GM12878 (cell line): ENCODE results near the gene LTB. TPM values are rescaled to one million over a fixed set of nuclear protein-coding genes. Genes with fewer than 3 reads are reported as not detected.
A peak's percentile ranks its signal among the peaks of the same experiment; 100 is the strongest.

Experiments used
- CBFB ChIP-seq: IDR thresholded peaks from 2 replicates; pipeline ENCODE4 v1.6.1; 2016; ENCODE audit warnings: antibody characterized with exemption, low read depth
- CUX1 ChIP-seq: IDR thresholded peaks from 2 replicates; pipeline ENCODE4 v1.6.1; 2012; ENCODE audit warnings: improper control_type of control experiment, low read depth, low read length; ENCODE audit not compliant: insufficient replicate concordance
- EED ChIP-seq: sonication (generic); IDR thresholded peaks from 2 replicates; pipeline ENCODE4 v1.6.1; 2016; ENCODE audit warnings: antibody characterized with exemption, low read depth
- EZH2 ChIP-seq: IDR thresholded peaks from 2 replicates; pipeline ENCODE4 v1.6.1; 2012; ENCODE audit warnings: low read depth, mild to moderate bottlenecking, control low read depth, inconsistent platforms, low read length, borderline replicate concordance; ENCODE audit not compliant: control insufficient read depth
- KLF5 ChIP-seq: fragments of 450-650 bp; IDR thresholded peaks from 2 replicates; pipeline ENCODE4 v1.6.1; 2014; ENCODE audit warnings: mild to moderate bottlenecking; ENCODE audit not compliant: partially characterized antibody
- MTA3 ChIP-seq: IDR thresholded peaks from 2 replicates; pipeline ENCODE4 v1.6.1; 2012; ENCODE audit warnings: low read length, inconsistent platforms, borderline replicate concordance
- NBN ChIP-seq: fragments of 450-650 bp; IDR thresholded peaks from 2 replicates; pipeline ENCODE4 v1.6.1; 2016
- NFXL1 ChIP-seq: fragments of 450-650 bp; IDR thresholded peaks from 2 replicates; pipeline ENCODE4 v1.6.1; 2017; ENCODE audit warnings: antibody characterized with exemption, mild to moderate bottlenecking, borderline replicate concordance
- NFYA ChIP-seq: IDR thresholded peaks from 2 replicates; pipeline ENCODE4 v1.6.1; 2011; ENCODE audit warnings: low read depth, mild to moderate bottlenecking, low read length, improper control_type of control experiment, borderline replicate concordance
- NFYB ChIP-seq: IDR thresholded peaks from 2 replicates; pipeline ENCODE4 v1.6.1; 2011; ENCODE audit warnings: low read depth, mild to moderate bottlenecking, low read length, improper control_type of control experiment, moderate library complexity; ENCODE audit not compliant: insufficient read depth
- RCOR1 ChIP-seq: conservative IDR thresholded peaks from 2 replicates; pipeline ENCODE4 v1.6.1; 2012; ENCODE audit warnings: low read depth, low read length, improper control_type of control experiment
- SIN3A ChIP-seq: IDR thresholded peaks from 2 replicates; pipeline ENCODE4 v1.6.1; 2012; ENCODE audit warnings: low read depth, low read length, improper control_type of control experiment
- SPI1 ChIP-seq: IDR thresholded peaks from 2 replicates; pipeline ENCODE4 v1.6.1; 2011; ENCODE audit warnings: low read depth, mild to moderate bottlenecking, low read length, moderate library complexity, borderline replicate concordance; ENCODE audit not compliant: insufficient read depth
- SREBF2 ChIP-seq: IDR thresholded peaks from 2 replicates; pipeline ENCODE4 v1.6.1; 2012; ENCODE audit warnings: mild to moderate bottlenecking, low read length
- ZBTB40 ChIP-seq: fragments of 450-650 bp; IDR thresholded peaks from 2 replicates; pipeline ENCODE4 v1.6.1; 2016; ENCODE audit warnings: mild to moderate bottlenecking, moderate library complexity, borderline replicate concordance
- ZNF217 ChIP-seq: fragments of 450-650 bp; IDR thresholded peaks from 2 replicates; pipeline ENCODE4 v1.6.1; 2017; ENCODE audit warnings: antibody characterized with exemption, mild to moderate bottlenecking
- ZNF687 ChIP-seq: fragments of 450-650 bp; IDR thresholded peaks from 2 replicates; pipeline ENCODE4 v1.6.1; 2017; ENCODE audit warnings: mild to moderate bottlenecking, moderate library complexity
- polyA plus RNA-seq, 11 experiments: library from polyadenylated mRNA; depleted of rRNA in 4 of 11; unstranded in 6 of 11; stranded (reverse) in 5 of 11; fragments of >200 nt; fragmentation: Nextera tagmentation in 4 of 11; fragmentation: Illumina TruSeq in 1 of 11; extraction: Ambion mirVana in 4 of 11; extraction: Trizol in 1 of 11; gene quantifications; 1 replicate in 1 of 11; 2 replicates in 10 of 11; pipeline versions ENCODE4 v1.2.1 to v1.2.3, GENCODE V29; 2011 to 2016; ENCODE audit warnings: inconsistent platforms in 2 of 11, missing spikeins in 2 of 11, low read depth in 1 of 11
- total RNA-seq, 4 experiments: library from RNA; depleted of rRNA in 3 of 4; stranded (reverse); fragments of >200 nt in 3 of 4; fragmentation: Illumina TruSeq in 1 of 4; extraction: Trizol in 1 of 4; gene quantifications; 2 replicates each; pipeline versions ENCODE4 v1.2.1 to v1.2.3, GENCODE V29; 2013 to 2021

The LTB gene
- total and polyA plus RNA-seq, 10 of the 15 experiments (the other 5 are each of a cell fraction or from before 2014, with no cell fraction given): 0.71 to 74.3 (median 20.0) TPM

- TF ChIP-seq NFXL1 (no peak), SIN3A (peak; percentile 70; the same call in 1 of the 2 replicates), ZNF687 (peak; percentile 76), EZH2 (no peak), NBN (peak; percentile 57; the same call in 1 of the 2 replicates), NFYA (no peak), SREBF2 (no peak), SPI1 (peak; percentile 52; the same call in 1 of the 2 replicates), ZBTB40 (no peak), CBFB (peak; percentile 96), ZNF217 (no peak), NFYB (0 out of 2 replicates have a peak, but pooled peaks have one; percentile 24), CUX1 (peak; percentile 8), EED (peak; percentile 87; the same call in 1 of the 2 replicates), KLF5 (no peak), MTA3 (no peak), RCOR1 (peak; percentile 80; the same call in 1 of the 2 replicates)
Measured at GRCh38 chr6:31575335-31575901, 6.8 kb downstream of the LTB start, which contains the start of gene TNF (continued).
